HepG2 (cell line): ENCODE data around the gene TIAM1.

Source experiments
- ATF1 ChIP-seq: IDR thresholded peaks from 2 replicates; pipeline ENCODE4 v1.6.1; 2016; ENCODE audit warnings: mild to moderate bottlenecking, control low read depth
- CBX2 ChIP-seq, 2 experiments: fragments of 200-600 bp in 1 of 2; sonication (generic); formaldehyde crosslinking in 1 of 2; IDR thresholded peaks; 2 replicates each; pipeline versions ENCODE4 v1.7.0 to v1.8.1; 2018 to 2022; ENCODE audit warnings: low read depth in 2 of 2, low read length in 1 of 2, mild to moderate bottlenecking in 1 of 2, missing genetic modification reagents in 1 of 2
- CTCF ChIP-seq: sonication (generic); formaldehyde crosslinking; IDR thresholded peaks from 2 replicates; pipeline ENCODE4 v1.5.0; 2020; ENCODE audit warnings: mild to moderate bottlenecking, missing genetic modification reagents, moderate library complexity
- MAFG ChIP-seq: sonication (generic); formaldehyde crosslinking; IDR thresholded peaks from 2 replicates; pipeline ENCODE4 v1.5.1; 2020; ENCODE audit warnings: mild to moderate bottlenecking, missing genetic modification reagents
- NFIC ChIP-seq: IDR thresholded peaks from 2 replicates; pipeline ENCODE4 v1.6.1; 2012; ENCODE audit warnings: mild to moderate bottlenecking, low read length, inconsistent platforms
- POLR2A ChIP-seq, 2 experiments: IDR thresholded peaks; 2 replicates each; pipeline ENCODE4 v1.6.1; 2011; ENCODE audit warnings: low read depth in 2 of 2, low read length in 2 of 2, mild to moderate bottlenecking in 1 of 2, moderate library complexity in 1 of 2; ENCODE audit not compliant: insufficient read depth in 1 of 2
- SP1 ChIP-seq, 2 experiments: fragments of 450-650 bp in 1 of 2; sonication (generic) in 1 of 2; formaldehyde crosslinking in 1 of 2; IDR thresholded peaks; 2 replicates each; pipeline versions ENCODE4 v1.4.0 to v1.6.1; 2016 to 2020; ENCODE audit warnings: missing genetic modification reagents in 1 of 2
- SRSF1 ChIP-seq: fragments of 200-400 bp; formaldehyde crosslinking; optimal IDR thresholded peaks from 2 replicates; pipeline ENCODE3; 2017; ENCODE audit warnings: mild to moderate bottlenecking, low read depth, low read length, moderate library complexity
- TBL1XR1 ChIP-seq: fragments of 150-350 bp; IDR thresholded peaks from 2 replicates; pipeline ENCODE4 v1.6.1; 2014; ENCODE audit warnings: borderline replicate concordance, low read length; ENCODE audit not compliant: partially characterized antibody
- ZFP62 ChIP-seq: sonication (generic); formaldehyde crosslinking; IDR thresholded peaks from 2 replicates; pipeline ENCODE4 v1.4.0; 2020; ENCODE audit warnings: missing genetic modification reagents
- ZNF770 ChIP-seq: sonication (generic); formaldehyde crosslinking; IDR thresholded peaks from 2 replicates; pipeline ENCODE4 v1.5.0; 2020; ENCODE audit warnings: mild to moderate bottlenecking, missing genetic modification reagents
- ZUFSP ChIP-seq: sonication (generic); formaldehyde crosslinking; IDR thresholded peaks from 2 replicates; pipeline ENCODE4 v1.9.0; 2021; ENCODE audit warnings: missing genetic modification reagents, mild to moderate bottlenecking, borderline replicate concordance

GRCh38 chr21:31275901-31276300 lies 68.2 kb downstream of the TIAM1 start:
- TF ChIP-seq NFIC (no peak), MAFG (CRISPR knock-in tag) (no peak), ZNF770 (CRISPR knock-in tag) (no peak), SP1 (IDR thresholded peaks at IDR 0.05) (no peak), SP1 (CRISPR knock-in tag; IDR thresholded peaks at IDR 0.05) (no peak), CBX2 (IDR thresholded peaks at IDR 0.05; ENCODE audit: low read depth, low read length) (no peak), CBX2 (CRISPR knock-in tag; IDR thresholded peaks at IDR 0.05; ENCODE audit: low read depth) (no peak), ATF1 (CRISPR knock-in tag) (no peak), POLR2A (IDR thresholded peaks at IDR 0.05; ENCODE audit: insufficient read depth in 1 of 2, low read depth in 2 of 2, low read length in 2 of 2) (no peak), CTCF (CRISPR knock-in tag) (no peak), TBL1XR1 (no peak), SRSF1 (no peak), ZUFSP (CRISPR knock-in tag) (no peak), ZFP62 (CRISPR knock-in tag) (no peak)
